K562 (cell line): ENCODE measurements around the gene MYCL. TPM values are rescaled to one million over a fixed set of nuclear protein-coding genes. Genes with fewer than 3 reads are reported as not detected.
A peak's percentile ranks its signal among the peaks of the same experiment; 100 is the strongest.

Experiments
- ATF2 ChIP-seq: sonication (generic); formaldehyde crosslinking; IDR thresholded peaks from 2 replicates; pipeline ENCODE4 v1.8.1; 2022; ENCODE audit warnings: missing genetic modification reagents
- ATF4 ChIP-seq: fragments of 450-650 bp; formaldehyde crosslinking; IDR thresholded peaks from 2 replicates; pipeline ENCODE4 v1.4.0; 2022; ENCODE audit warnings: mild to moderate bottlenecking, moderate library complexity
- CAMTA2 ChIP-seq: fragments of 250-450 bp; sonication (Bioruptor Pico); conservative IDR thresholded peaks from 2 replicates; pipeline ENCODE4 v1.5.1; 2022
- CTBP1 ChIP-seq: fragments of 450-650 bp; IDR thresholded peaks from 2 replicates; pipeline ENCODE4 v1.6.1; 2016; ENCODE audit warnings: borderline replicate concordance
- ERF ChIP-seq: fragments of 450-650 bp; formaldehyde crosslinking; IDR thresholded peaks from 2 replicates; pipeline ENCODE4 v1.4.0; 2020; ENCODE audit warnings: mild to moderate bottlenecking, mixed read lengths
- FOSL1 ChIP-seq: fragments of 200-800 bp; sonication (Bioruptor generic); conservative IDR thresholded peaks from 2 replicates; pipeline ENCODE4 v1.6.1; 2016; ENCODE audit warnings: missing genetic modification characterization, missing compliant biosample characterization
- FOXJ3 ChIP-seq: sonication (generic); formaldehyde crosslinking; IDR thresholded peaks from 2 replicates; pipeline ENCODE4 v1.4.0; 2020; ENCODE audit warnings: mild to moderate bottlenecking, missing genetic modification reagents
- HDAC1 ChIP-seq, 2 experiments: fragments of 450-650 bp; IDR thresholded peaks; 2 replicates each; pipeline ENCODE4 v1.6.1; 2016 to 2017; ENCODE audit warnings: inconsistent platforms in 1 of 2, mild to moderate bottlenecking in 1 of 2, moderate library complexity in 1 of 2
- NFRKB ChIP-seq: fragments of 450-650 bp; IDR thresholded peaks from 2 replicates; pipeline ENCODE4 v1.6.1; 2016; ENCODE audit warnings: low read depth
- NR2F6 ChIP-seq: fragments of 450-650 bp; formaldehyde crosslinking; IDR thresholded peaks from 2 replicates; pipeline ENCODE4 v1.4.0; 2020; ENCODE audit warnings: mild to moderate bottlenecking
- PTTG1 ChIP-seq: fragments of 450-650 bp; IDR thresholded peaks from 2 replicates; pipeline ENCODE4 v1.6.1; 2016; ENCODE audit warnings: low read depth, mild to moderate bottlenecking, missing genetic modification characterization, missing compliant biosample characterization
- RREB1 ChIP-seq: fragments of 250-450 bp; sonication (Bioruptor Pico); IDR thresholded peaks from 2 replicates; pipeline ENCODE4 v1.4.0; 2020
- ZBTB11 ChIP-seq, 3 experiments: fragments of 200-800 bp in 1 of 3; fragments of 250-450 bp in 1 of 3; fragments of 450-650 bp in 1 of 3; sonication (Bioruptor Pico) in 1 of 3; sonication (Bioruptor generic) in 1 of 3; formaldehyde crosslinking in 1 of 3; IDR thresholded peaks; 2 replicates each; pipeline versions ENCODE4 v1.6.1 to v1.8.0; 2016 to 2022; ENCODE audit warnings: mild to moderate bottlenecking in 2 of 3, missing genetic modification characterization in 2 of 3, missing compliant biosample characterization in 1 of 3, moderate library complexity in 1 of 3
- ZBTB9 ChIP-seq: fragments of 450-650 bp; formaldehyde crosslinking; IDR thresholded peaks from 2 replicates; pipeline ENCODE4 v1.4.0; 2020; ENCODE audit warnings: mild to moderate bottlenecking, moderate library complexity
- ZNF644 ChIP-seq: fragments of 200-800 bp; sonication (Bioruptor generic); IDR thresholded peaks from 2 replicates; pipeline ENCODE4 v1.6.1; 2016; ENCODE audit warnings: low read depth, missing genetic modification characterization, missing compliant biosample characterization
- polyA plus RNA-seq, 8 experiments: library from polyadenylated mRNA; depleted of rRNA in 4 of 8; stranded (reverse) in 5 of 8; unstranded in 3 of 8; fragments of >200 nt; fragmentation: Nextera tagmentation in 2 of 8; fragmentation: Illumina TruSeq in 1 of 8; extraction: Ambion mirVana in 2 of 8; extraction: Trizol in 1 of 8; gene quantifications; 2 replicates each; pipeline versions ENCODE4 v1.2.1 to v1.2.3, GENCODE V29; 2011 to 2014; ENCODE audit warnings: inconsistent platforms in 1 of 8, missing spikeins in 1 of 8
- total RNA-seq, 7 experiments: library from RNA; depleted of rRNA in 6 of 7; stranded (reverse); fragments of >200 nt in 6 of 7; fragmentation: Illumina TruSeq in 2 of 7; extraction: Trizol in 2 of 7; gene quantifications; 2 replicates each; pipeline versions ENCODE4 v1.2.1 to v1.2.3, GENCODE V29; 2011 to 2021; ENCODE audit warnings: low replicate concordance in 1 of 7

The MYCL gene
- total and polyA plus RNA-seq, 9 of the 15 experiments (the other 6 are each of a cell fraction or from before 2014, with no cell fraction given): 3.5 to 22.0 (median 12.8) TPM

GRCh38 chr1:39886757-39887231 lies 14.9 kb downstream of the MYCL start (continued):
- TF ChIP-seq NFRKB (0 out of 2 replicates have a peak, but pooled peaks have one; percentile 17), HDAC1 (IDR thresholded peaks at IDR 0.05) (peak in 1 of 2 experiments; percentile 57; a peak in 1 of 4 replicates), ZNF644 (tag) (no peak), ATF4 (CRISPR knock-in tag) (peak; percentile 87), FOXJ3 (CRISPR knock-in tag) (no peak), ZBTB9 (no peak), CTBP1 (peak; percentile 94), PTTG1 (tag) (no peak), ERF (CRISPR knock-in tag) (no peak), RREB1 (CRISPR knock-in tag) (0 out of 2 replicates have a peak, but pooled peaks have one; percentile 56), ATF2 (no peak), NR2F6 (CRISPR knock-in tag) (no peak), ZBTB11 (CRISPR knock-in tag; IDR thresholded peaks at IDR 0.05) (no peak), CAMTA2 (CRISPR knock-in tag) (no peak), FOSL1 (tag) (peak; percentile 31; the same call in 1 of the 2 replicates)
